Muscle layer of colon (tissue), 2 donors: ENCODE measurements around the gene PDE1A.

Source experiments
- H3K27ac ChIP-seq: one replicate; pipeline ENCODE4 v1.7.0; 2013; ENCODE audit warnings: low read depth, mild to moderate bottlenecking, low read length, moderate library complexity
- H3K27me3 ChIP-seq, 2 donors: one replicate each; pipeline ENCODE4 v1.7.0; 2013; ENCODE audit warnings: low read length in 2 of 2, mild to moderate bottlenecking in 2 of 2; ENCODE audit not compliant: insufficient read depth in 2 of 2, control insufficient read depth in 1 of 2
- H3K36me3 ChIP-seq: one replicate; pipeline ENCODE4 v1.7.0; 2013; ENCODE audit warnings: mild to moderate bottlenecking, low read length; ENCODE audit not compliant: insufficient read depth
- H3K4me1 ChIP-seq: one replicate; pipeline ENCODE4 v1.7.0; 2013; ENCODE audit warnings: mild to moderate bottlenecking, low read length; ENCODE audit not compliant: insufficient read depth
- H3K4me3 ChIP-seq, 2 donors: one replicate each; pipeline ENCODE4 v1.7.0; 2013; ENCODE audit warnings: low read length in 2 of 2, low read depth in 1 of 2, mild to moderate bottlenecking in 1 of 2, moderate library complexity in 1 of 2
- H3K9ac ChIP-seq: one replicate; pipeline ENCODE4 v1.7.0; 2013; ENCODE audit warnings: low read length
- H3K9me3 ChIP-seq: one replicate; pipeline ENCODE4 v1.7.0; 2013; ENCODE audit warnings: mild to moderate bottlenecking, low read length
- donor health status: abdominal sarcoma.
- donor health status: Adenocarcinoma of cecum.

PDE1A gene

DNA sequence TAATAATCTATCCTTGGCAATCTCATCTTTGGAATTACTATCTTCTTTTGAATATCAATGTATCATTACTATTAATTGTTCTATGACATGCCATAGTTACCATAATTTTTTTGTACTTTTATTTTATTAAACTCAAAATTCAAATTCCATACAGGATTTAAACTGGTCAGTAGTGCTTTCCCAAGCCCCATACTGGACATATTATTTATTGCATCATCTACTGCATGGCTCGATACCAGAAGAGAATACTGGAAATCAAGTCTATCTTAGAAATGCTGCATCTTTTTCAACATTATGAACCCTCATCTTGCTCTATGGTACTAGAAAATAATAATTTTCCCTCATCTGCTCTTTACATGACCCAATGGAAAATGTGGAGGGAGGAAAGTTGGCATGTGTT, 9.4 kb upstream of the PDE1A start:
- no peaks in the 10 kb centered on the region for H3K36me3 ChIP-seq
- no peaks in the 10 kb centered on the region for H3K27me3 ChIP-seq
- H3K4me3 ChIP-seq: no peak overlapping the region
- no peak overlapping the region for H3K27ac ChIP-seq
- no peak overlapping the region for H3K9ac ChIP-seq
- no peaks in the 10 kb centered on the region for H3K9me3 ChIP-seq
- no peaks in the 10 kb centered on the region for H3K4me1 ChIP-seq

DNA sequence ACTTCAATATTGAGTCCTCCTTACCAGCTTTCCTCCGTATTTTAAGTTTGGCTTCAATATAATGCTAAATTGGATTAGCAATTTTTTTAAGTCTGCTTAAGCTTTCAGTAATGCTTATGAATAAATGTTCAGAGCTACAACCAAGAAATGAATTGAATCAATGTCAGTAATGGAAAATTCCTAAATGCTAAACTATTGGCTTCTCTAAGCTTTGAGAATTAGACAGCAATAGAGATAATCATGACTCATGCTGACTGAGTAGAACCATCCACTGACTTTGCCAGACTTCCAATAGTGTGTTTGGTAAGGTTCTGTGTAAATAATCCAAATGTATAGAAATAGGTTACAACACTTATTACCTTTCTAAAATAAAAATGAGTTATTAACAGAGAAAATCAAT, 8.9 kb upstream of the PDE1A start:
- H3K9me3 ChIP-seq: no peaks in the 10 kb centered on the region
- H3K4me1 ChIP-seq: no peaks in the 10 kb centered on the region

DNA sequence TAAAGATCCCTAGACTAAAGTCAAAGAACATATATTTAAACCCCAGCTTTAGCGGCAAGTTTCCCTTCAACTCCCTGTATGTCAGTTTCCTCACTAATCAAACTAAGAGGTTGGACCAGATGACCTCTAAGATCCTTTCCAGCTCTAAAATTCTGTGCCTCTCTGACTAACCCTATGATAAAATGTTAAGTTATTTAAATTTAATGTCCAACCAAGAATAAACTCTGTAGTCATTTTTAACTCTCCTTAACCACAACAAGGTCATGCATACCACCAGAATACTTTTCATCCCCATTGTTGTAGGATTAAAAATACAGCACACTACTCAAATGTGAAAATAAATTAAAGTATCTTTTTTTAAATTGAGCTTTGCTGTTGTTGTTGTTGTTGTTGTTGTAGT, 5.2 kb upstream of the PDE1A start:
- no peak overlapping the region for H3K27ac ChIP-seq
- H3K9ac ChIP-seq: no peak overlapping the region
- H3K27me3 ChIP-seq: no peaks in the 10 kb centered on the region

More for the DNA sequence above, 8.9 kb upstream of the PDE1A start:
- H3K9ac ChIP-seq: no peak overlapping the region
- H3K4me3 ChIP-seq: no peak overlapping the region
- H3K27me3 ChIP-seq: no peaks in the 10 kb centered on the region
- no peaks in the 10 kb centered on the region for H3K36me3 ChIP-seq
- H3K27ac ChIP-seq: no peak overlapping the region

DNA sequence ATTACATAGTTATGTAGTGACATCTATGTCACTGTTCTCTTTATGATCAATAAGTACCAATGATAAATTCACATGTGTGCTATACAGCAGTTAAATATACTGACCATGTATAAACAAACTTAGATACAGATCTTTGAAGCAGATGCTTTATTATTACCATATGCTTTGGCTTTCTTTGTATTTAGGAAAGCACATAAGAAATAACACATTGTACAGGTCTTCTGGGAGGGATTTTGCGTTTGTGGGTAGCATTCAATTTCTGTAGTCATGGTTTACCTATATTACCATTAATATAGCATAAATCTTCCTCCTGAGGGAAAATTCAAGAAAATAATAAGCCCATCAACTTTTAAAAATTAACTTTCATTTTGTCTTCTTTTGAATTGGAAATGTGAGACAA, 1.6 kb upstream of the PDE1A start:
- Histone ChIP-seq H3K36me3 (no peaks in the 10 kb centered on the region), H3K9me3 (no peaks in the 10 kb centered on the region), H3K27me3 (no peaks in the 10 kb centered on the region), H3K4me3 (no peak overlapping the region), H3K4me1 (peaks cover 2% of the 10 kb centered on the region), H3K9ac (no peak overlapping the region), H3K27ac (no peak overlapping the region)

More for the DNA sequence above, 5.2 kb upstream of the PDE1A start:
- no peak overlapping the region for H3K4me3 ChIP-seq
- H3K36me3 ChIP-seq: no peaks in the 10 kb centered on the region
- no peaks in the 10 kb centered on the region for H3K9me3 ChIP-seq
- H3K4me1 ChIP-seq: no peaks in the 10 kb centered on the region

DNA sequence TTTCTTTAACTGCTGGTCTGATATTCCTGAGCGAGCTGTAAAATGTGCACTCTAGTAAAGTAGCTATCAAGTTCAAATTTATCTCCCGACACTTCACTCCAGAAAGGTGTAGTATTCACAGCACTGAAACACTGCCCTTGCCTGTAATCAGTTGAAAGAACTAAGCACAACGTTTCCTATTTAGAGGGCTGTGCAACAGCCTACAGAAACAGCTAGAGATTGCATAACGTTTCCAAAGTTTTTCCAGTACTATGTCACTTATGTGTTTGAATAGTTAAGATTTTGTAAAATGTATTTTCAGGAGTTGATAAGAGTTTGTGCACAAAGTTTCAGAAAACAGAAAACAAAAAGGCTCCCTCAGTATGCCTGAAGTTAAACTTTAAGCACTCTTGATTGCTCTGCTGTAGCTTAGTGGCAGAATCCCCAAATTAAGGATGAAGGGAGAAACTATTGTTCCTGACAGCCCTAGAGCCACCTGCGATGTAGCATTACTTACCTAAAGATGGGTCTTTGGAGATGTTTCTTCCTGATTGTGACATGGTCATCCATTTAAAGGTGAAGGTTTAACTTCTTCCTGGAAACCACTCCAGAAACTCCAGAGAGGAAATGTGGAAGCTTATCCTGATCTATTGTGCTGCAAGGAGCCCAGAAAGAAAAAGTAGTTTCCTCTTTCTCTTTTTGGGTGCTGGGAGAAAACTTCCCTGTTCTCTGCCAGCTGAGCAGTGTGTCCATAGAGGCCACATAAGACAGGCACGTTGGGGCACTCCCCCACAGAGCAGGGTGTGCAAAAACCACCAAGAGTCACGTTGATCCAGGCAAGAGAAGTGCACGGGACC, 536 bp downstream of the PDE1A start:
- Histone ChIP-seq H3K9ac (peak overlapping the region; percentile 54), H3K4me3 (peak overlapping the region; percentile 49 to 59), H3K36me3 (no peaks in the 10 kb centered on the region), H3K27me3 (no peaks in the 10 kb centered on the region), H3K27ac (peak overlapping the region; percentile 76), H3K9me3 (no peaks in the 10 kb centered on the region), H3K4me1 (peaks cover 6% of the 10 kb centered on the region)

DNA sequence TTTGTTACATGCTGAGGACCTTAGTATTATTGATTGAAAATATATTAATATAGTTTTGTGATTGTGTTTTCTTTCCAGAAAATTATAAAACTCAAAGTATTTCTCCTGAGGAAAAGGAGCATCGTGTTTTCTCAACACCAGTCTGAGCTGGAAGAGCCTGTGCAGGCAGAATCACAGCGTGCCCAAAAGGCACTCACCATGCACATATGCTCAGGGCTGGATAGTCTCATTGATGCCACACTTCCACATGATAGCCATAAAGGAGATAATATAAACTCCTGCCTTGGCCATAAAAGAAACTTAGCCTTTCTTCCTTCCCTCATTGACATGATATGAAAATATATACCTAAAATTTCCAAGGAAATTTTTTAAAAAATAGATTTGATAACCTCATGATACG, 4.0 kb downstream of the PDE1A start:
- Histone ChIP-seq H3K27ac (no peak overlapping the region), H3K4me3 (peak overlapping the region in 1 of 2 donors; percentile 8), H3K9me3 (no peaks in the 10 kb centered on the region), H3K27me3 (no peaks in the 10 kb centered on the region), H3K36me3 (no peaks in the 10 kb centered on the region), H3K9ac (no peak overlapping the region), H3K4me1 (peaks cover 6% of the 10 kb centered on the region)

DNA sequence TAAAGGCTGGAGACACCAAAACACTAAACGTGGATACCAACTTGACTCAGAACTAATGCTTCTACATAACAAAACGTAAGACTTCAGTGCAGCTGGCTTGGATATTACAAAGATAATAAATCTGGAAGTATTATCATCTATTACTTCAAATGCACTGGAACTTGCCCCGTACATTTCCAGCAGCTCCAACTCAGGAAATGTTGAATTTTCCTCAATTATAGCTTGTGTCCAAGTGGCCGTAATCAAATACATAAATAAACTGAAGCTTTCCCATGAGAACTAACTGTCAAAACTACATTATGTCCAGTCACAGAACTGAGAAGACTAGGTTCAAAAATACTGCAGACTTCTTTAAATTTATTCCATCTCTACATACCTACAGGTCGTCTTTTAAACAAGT, 6.2 kb downstream of the PDE1A start:
- Histone ChIP-seq H3K4me1 (peaks cover 6% of the 10 kb centered on the region), H3K9ac (no peak overlapping the region), H3K27ac (no peak overlapping the region), H3K9me3 (no peaks in the 10 kb centered on the region), H3K4me3 (peak overlapping the region; percentile 21 to 24), H3K27me3 (no peaks in the 10 kb centered on the region), H3K36me3 (no peaks in the 10 kb centered on the region)

DNA sequence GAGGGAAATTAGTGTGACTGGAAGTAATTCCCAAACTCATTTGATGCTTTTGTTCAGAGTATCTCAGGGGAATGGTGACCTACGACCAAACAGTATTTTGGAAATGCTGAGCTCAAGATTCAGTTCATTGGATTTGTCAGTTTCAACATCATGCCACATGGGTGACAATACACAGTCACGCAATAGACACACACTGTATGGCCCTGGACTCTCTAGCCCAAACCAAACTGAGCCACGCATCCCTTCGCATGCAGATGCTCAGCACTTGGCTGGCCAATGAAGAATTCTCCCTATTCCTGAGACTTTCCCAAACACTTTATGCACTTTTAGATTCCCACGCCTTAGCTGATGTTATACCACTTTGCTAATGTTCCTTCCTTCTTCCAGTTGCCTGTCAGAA, 10.0 kb downstream of the PDE1A start:
- no peak overlapping the region for H3K27ac ChIP-seq

DNA sequence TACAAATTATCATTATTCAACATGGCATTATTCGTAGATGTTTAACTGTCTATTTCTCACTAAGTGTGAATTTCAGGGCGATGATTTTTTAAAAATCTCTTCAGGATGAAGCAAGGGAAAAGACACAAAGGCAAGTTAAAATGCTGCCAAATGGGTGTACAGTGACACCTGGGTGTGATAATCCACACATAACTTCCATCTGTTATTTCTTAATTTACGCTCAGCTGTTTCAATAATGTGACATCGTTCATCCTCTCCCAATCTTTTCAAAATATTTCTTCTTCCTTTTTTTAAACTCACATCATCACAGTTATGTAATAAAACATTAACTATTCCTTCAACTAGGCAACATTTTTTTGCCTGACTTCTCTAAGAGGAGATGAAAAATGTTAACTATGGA, 10.6 kb downstream of the PDE1A start:
- no peaks in the 10 kb centered on the region for H3K9me3 ChIP-seq
- no peak overlapping the region for H3K27ac ChIP-seq
- H3K4me1 ChIP-seq: no peaks in the 10 kb centered on the region
- no peak overlapping the region for H3K9ac ChIP-seq
- H3K36me3 ChIP-seq: no peaks in the 10 kb centered on the region
- H3K4me3 ChIP-seq: no peak overlapping the region
- H3K27me3 ChIP-seq: no peaks in the 10 kb centered on the region

More for the DNA sequence above, 10.0 kb downstream of the PDE1A start:
- Histone ChIP-seq H3K9me3 (no peaks in the 10 kb centered on the region), H3K36me3 (no peaks in the 10 kb centered on the region), H3K9ac (no peak overlapping the region), H3K4me3 (no peak overlapping the region), H3K4me1 (no peaks in the 10 kb centered on the region), H3K27me3 (no peaks in the 10 kb centered on the region)

DNA sequence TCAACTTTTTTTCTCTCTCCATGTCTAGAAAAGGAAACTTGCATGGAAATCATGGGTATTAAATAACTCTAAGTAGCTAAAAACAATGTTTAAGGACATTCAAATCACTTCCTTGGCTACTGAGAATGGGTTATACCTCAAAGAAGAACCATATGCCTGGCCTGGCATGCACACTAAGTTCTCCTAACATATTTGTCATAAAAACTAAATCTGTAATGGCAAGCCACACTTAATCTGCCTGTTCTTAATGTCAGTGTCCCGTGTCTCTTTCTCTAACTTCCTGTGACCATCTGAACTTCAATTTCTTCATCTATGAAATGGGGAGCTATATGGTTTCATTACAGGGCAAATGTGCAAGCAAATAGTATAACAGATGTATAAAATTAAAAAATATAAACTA, 11.1 kb downstream of the PDE1A start:
- Histone ChIP-seq H3K4me1 (no peaks in the 10 kb centered on the region), H3K27ac (no peak overlapping the region), H3K9me3 (no peaks in the 10 kb centered on the region), H3K9ac (no peak overlapping the region), H3K4me3 (no peak overlapping the region), H3K36me3 (no peaks in the 10 kb centered on the region), H3K27me3 (no peaks in the 10 kb centered on the region)

DNA sequence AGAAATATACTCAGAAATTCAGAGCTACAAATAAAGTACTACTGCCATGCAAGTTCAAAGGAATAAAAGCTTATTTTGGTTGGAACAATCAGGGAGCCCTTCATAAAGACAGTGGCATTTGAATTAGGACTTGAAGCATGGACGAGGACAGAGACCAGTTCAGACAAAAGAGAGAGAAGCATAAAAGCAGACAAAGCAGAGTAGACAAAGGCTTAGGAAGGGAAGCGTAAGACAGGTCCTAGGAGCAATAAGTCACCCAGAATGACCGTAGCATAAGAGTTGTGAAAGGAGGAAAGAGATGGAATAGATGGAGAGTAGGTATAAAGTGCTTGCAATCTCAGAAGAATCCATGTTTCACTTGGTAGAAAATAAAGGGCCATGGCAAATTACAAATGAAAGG, 14.0 kb downstream of the PDE1A start:
- no peaks in the 10 kb centered on the region for H3K9me3 ChIP-seq
- H3K4me3 ChIP-seq: no peak overlapping the region
- no peaks in the 10 kb centered on the region for H3K27me3 ChIP-seq
- H3K27ac ChIP-seq: no peak overlapping the region
- H3K4me1 ChIP-seq: no peaks in the 10 kb centered on the region
- no peaks in the 10 kb centered on the region for H3K36me3 ChIP-seq
- H3K9ac ChIP-seq: no peak overlapping the region

DNA sequence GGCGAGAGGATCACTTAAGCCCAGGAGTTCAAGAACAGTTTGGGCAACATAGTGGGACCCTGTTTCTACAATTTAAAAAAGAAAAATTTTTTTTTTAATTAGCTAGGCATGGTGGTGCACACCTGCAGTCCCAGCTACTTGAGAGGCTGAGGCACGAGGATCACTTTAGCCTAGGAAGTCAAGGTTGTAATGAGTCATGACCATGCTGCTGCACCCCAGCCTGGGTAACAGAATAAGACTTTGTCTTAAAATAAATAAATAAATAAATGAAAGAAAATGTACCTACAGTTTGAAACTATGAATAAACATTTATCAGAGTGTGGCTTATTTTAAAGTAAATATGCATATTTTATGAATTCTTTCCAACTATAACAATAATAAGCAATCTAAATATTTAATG, 16.7 kb downstream of the PDE1A start:
- H3K9ac ChIP-seq: no peak overlapping the region

More for the DNA sequence above, 16.7 kb downstream of the PDE1A start:
- no peaks in the 10 kb centered on the region for H3K36me3 ChIP-seq
- no peak overlapping the region for H3K27ac ChIP-seq
- H3K4me1 ChIP-seq: no peaks in the 10 kb centered on the region
- H3K27me3 ChIP-seq: no peaks in the 10 kb centered on the region
- no peak overlapping the region for H3K4me3 ChIP-seq
- H3K9me3 ChIP-seq: no peaks in the 10 kb centered on the region
